ENCODE data around the gene TBC1D14.
A peak's percentile ranks its signal among the peaks of the same experiment; 100 is the strongest.

TBC1D14 gene

GRCh38 chr4:6909113-6909969, at the start of gene TBC1D14:
Gene TBC1D14, plus strand, starts transcription at chr4:6909826. Its CDS starts 13,564 bp downstream, at chr4:6923390.
- DNase-seq (ENCODE audit: low read depth in 2 of 2): peak; percentile 83 to 86

- DNase-seq (ENCODE audit: low read depth in 2 of 2): no peak
Measured at GRCh38 chr4:6868386-6868785, 41.2 kb upstream of the TBC1D14 start.

GRCh38 chr4:6869944-6870343, 39.7 kb upstream of the TBC1D14 start:
- no peak for DNase-seq (ENCODE audit: low read depth in 2 of 2)

GRCh38 chr4:6873291-6873690, 36.3 kb upstream of the TBC1D14 start:
- no peak for DNase-seq (ENCODE audit: low read depth in 2 of 2)

- DNase-seq (ENCODE audit: low read depth in 2 of 2): peak; percentile 72 to 79
Measured at GRCh38 chr4:6873792-6874461, 35.7 kb upstream of the TBC1D14 start.

- no peak for DNase-seq (ENCODE audit: low read depth in 2 of 2)
Measured at GRCh38 chr4:6874981-6875380, 34.6 kb upstream of the TBC1D14 start.

GRCh38 chr4:6875431-6875831, 34.2 kb upstream of the TBC1D14 start:
- no peak for DNase-seq (ENCODE audit: low read depth in 2 of 2)

GRCh38 chr4:6876440-6876839, 33.2 kb upstream of the TBC1D14 start:
- DNase-seq (ENCODE audit: low read depth in 2 of 2): no peak

- no peak for DNase-seq (ENCODE audit: low read depth in 2 of 2)
Measured at GRCh38 chr4:6877067-6877466, 32.6 kb upstream of the TBC1D14 start.

- no peak for DNase-seq (ENCODE audit: low read depth in 2 of 2)
Measured at GRCh38 chr4:6878451-6879059, 31.1 kb upstream of the TBC1D14 start.

GRCh38 chr4:6880691-6881090, 28.9 kb upstream of the TBC1D14 start:
- no peak for DNase-seq (ENCODE audit: low read depth in 2 of 2)

- no peak for DNase-seq (ENCODE audit: low read depth in 2 of 2)
Measured at GRCh38 chr4:6881908-6882307, 27.7 kb upstream of the TBC1D14 start.

GRCh38 chr4:6884341-6884870, 25.2 kb upstream of the TBC1D14 start:
- DNase-seq (ENCODE audit: low read depth in 2 of 2): no peak

- no peak for DNase-seq (ENCODE audit: low read depth in 2 of 2)
Measured at GRCh38 chr4:6885953-6886557, 23.6 kb upstream of the TBC1D14 start.

GRCh38 chr4:6886886-6887285, 22.7 kb upstream of the TBC1D14 start:
- DNase-seq (ENCODE audit: low read depth in 2 of 2): no peak

- DNase-seq (ENCODE audit: low read depth in 2 of 2): no peak
Measured at GRCh38 chr4:6887591-6888371, 21.8 kb upstream of the TBC1D14 start.

GRCh38 chr4:6888506-6889071, 21.0 kb upstream of the TBC1D14 start:
- no peak for DNase-seq (ENCODE audit: low read depth in 2 of 2)

- DNase-seq (ENCODE audit: low read depth in 2 of 2): no peak
Measured at GRCh38 chr4:6889101-6889735, 20.4 kb upstream of the TBC1D14 start.

- DNase-seq (ENCODE audit: low read depth in 2 of 2): no peak
Measured at GRCh38 chr4:6889736-6890324, 19.8 kb upstream of the TBC1D14 start.

- DNase-seq (ENCODE audit: low read depth in 2 of 2): no peak
Measured at GRCh38 chr4:6890358-6890757, 19.3 kb upstream of the TBC1D14 start.

Measured in stimulated activated CD4-positive, alpha-beta T cell treated with anti-CD3 and anti-CD28 coated beads, Interleukin-1b, Interleukin-23, amount 100 ng/mL, for 4 hours (primary cell).